Measurements from ENCODE around the gene PATJ.

The PATJ gene

DNA sequence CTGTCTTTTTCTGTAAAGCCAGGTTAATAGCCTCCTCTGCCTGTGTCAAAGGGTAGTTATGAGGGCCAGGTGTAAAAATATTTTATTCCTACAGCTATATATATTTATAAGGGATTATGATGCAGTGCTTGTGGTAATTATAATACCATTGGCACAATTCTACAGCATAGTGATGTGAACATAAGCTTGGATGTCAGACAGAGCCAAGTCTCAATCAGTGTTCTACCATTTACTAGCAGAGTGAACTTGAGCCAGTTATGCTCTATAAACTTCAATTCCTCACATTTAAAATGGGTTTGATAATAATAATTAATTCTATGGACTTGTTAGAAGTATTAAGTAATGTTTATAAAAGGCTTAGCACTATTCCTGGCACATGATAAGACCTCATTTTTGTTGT is 300.9 kb downstream of the PATJ start:
- DNase-seq = no peak

DNA sequence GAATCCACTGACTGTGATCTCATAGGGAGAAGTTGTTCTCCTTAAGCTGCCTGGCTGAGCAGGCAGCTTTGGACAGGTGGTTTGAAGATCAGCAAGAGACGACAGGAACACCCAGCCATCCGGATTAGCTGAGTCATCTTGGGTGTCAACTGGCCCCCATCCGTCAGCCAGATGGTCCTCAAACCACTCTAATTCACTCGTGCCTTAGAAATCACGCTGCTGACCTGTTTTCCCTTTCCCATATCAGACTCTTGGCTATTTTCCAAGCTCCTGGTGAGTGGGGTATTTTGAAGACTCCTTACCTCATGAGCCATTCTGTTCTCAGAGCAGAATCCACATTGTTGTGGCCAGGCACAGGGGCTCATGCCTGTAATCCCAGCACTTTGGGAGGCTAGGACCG is 303.3 kb downstream of the PATJ start:
- no peak for DNase-seq

DNA sequence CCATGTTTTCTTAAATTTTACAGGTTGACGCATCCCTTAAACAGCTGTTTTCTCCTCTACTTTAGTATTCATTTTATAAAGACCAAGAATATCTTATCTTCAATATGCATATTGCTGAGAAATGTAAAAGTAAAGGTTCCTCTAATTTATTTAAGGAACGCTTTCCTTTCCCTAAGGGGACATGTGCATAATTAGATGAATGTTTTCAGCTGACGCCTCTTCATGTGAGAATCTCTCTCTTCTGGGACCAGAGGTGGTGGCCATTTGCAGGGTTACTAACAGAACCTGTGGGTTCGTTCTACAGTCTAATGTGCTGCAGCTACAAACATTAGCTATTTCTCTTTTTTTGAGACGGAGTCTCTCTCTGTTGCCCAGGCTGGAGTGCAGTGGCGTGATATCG is 304.6 kb downstream of the PATJ start:
- no peak for DNase-seq

GRCh38 chr1:62050165-62050564 is 307.9 kb downstream of the PATJ start:
- DNase-seq = no peak

- DNase-seq = no peak
Measured at GRCh38 chr1:62052946-62053345, 310.7 kb downstream of the PATJ start.

DNA sequence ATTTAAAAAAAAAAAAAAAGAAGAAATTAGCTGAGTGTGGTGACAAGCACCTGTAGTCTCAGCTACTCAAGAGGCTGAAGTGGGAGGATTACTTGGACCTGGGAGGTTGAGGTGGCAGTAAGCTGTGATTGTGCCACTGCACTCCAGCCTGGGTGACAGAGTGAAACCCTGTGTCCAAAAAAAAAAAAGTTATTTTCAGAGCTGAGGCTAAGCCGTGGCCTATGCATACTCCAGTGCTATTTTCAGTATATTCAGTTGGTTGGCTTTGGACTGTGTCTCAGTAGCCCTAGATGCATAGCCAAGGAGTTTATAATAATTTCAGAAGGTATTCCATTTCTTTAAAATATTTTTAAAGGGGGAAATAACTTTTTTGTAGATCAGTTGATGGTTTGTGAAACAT is 311.9 kb downstream of the PATJ start:
- no peak for DNase-seq

- no peak for DNase-seq
Measured at GRCh38 chr1:62057230-62057629, 314.9 kb downstream of the PATJ start.

DNA sequence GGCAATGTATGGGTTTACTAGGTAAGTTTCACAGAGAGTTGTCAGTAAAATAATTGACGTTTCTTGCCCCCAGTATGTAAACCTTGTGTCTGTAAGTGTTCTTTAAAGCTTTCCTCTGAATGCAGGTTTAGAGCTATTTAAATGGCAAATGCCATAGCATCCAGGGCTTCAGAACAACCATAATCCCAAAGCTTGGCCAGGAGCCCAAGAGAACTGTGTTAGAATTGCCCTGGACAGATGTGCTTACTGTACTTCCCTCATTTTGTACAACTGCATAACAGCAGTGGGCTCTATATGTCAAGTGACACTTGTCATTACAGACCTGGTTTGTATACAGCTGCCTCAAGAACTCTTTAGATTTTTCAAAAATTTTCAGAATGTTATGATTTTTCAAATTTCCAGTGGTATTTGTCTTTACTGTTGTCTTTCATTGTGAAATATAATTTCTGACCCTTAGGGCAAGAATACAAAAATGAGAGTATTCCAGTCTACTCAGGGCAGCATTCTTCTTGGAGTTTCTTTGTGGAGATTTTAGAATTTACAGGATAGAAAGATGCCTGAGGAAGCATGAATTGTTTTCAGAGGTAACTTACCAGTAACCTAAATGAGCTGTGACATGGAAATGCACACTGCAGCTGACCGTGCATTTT is 315.5 kb downstream of the PATJ start:
- DNase-seq = no peak

GRCh38 chr1:62058956-62059355 is 316.7 kb downstream of the PATJ start:
- DNase-seq = no peak

DNA sequence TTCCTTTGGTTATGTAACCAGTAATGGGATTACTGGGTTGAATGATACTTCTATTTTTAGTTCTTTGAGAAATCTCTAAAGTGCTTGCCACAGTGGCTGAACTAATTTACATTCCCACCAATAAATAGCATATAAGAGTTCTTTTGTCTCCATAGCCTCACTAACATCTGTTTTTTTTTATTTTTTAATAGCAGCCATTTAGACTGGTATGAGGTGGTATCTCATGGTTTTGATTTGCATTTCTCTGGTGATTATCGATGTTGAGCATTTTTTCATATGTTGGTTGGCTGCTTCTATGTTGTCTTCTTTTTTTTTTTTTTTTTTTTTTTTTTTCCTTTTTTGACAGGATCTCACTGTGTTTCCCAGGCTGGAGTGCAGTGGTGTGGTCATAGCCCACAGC is 319.8 kb downstream of the PATJ start:
- DNase-seq = no peak

- DNase-seq = no peak
Measured at GRCh38 chr1:62064829-62065407, 322.6 kb downstream of the PATJ start.

- DNase-seq = no peak
Measured at GRCh38 chr1:62066713-62067112, 324.4 kb downstream of the PATJ start.

- no peak for DNase-seq
Measured at GRCh38 chr1:62068416-62068843, 326.1 kb downstream of the PATJ start.

GRCh38 chr1:62068978-62069377 is 326.7 kb downstream of the PATJ start:
- no peak for DNase-seq

- peak in 1 of 58 donors; percentile 2 for DNase-seq
Measured at GRCh38 chr1:62070384-62071011, 328.2 kb downstream of the PATJ start.

GRCh38 chr1:62071695-62072094 is 329.4 kb downstream of the PATJ start:
- DNase-seq = no peak

DNA sequence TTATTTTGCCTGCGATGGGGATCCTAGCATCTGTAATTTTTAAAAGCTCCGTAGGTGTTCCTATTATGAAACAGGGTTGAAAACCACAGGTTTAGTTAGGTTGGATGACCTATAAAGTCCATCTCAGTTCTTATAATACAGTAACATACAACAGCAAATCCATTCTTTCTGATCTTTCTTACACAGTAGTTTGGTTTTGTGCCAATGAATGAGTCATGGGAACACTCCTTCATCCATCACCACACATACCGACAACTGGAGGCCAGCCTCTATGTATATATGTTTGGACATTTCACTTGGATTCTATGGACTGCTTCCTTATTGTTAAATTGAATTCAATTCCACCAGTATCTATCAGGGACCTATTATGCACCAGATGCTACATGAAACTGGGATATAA is 334.0 kb downstream of the PATJ start:
- no peak for DNase-seq

- peak in 2 of 58 donors; percentile 0 to 4 for DNase-seq
Measured at GRCh38 chr1:62077821-62078220, 335.5 kb downstream of the PATJ start.

GRCh38 chr1:62082456-62083363 is 340.4 kb downstream of the PATJ start:
- DNase-seq = peak in 17 of 58 donors; percentile 1 to 51 (median 5)

DNA sequence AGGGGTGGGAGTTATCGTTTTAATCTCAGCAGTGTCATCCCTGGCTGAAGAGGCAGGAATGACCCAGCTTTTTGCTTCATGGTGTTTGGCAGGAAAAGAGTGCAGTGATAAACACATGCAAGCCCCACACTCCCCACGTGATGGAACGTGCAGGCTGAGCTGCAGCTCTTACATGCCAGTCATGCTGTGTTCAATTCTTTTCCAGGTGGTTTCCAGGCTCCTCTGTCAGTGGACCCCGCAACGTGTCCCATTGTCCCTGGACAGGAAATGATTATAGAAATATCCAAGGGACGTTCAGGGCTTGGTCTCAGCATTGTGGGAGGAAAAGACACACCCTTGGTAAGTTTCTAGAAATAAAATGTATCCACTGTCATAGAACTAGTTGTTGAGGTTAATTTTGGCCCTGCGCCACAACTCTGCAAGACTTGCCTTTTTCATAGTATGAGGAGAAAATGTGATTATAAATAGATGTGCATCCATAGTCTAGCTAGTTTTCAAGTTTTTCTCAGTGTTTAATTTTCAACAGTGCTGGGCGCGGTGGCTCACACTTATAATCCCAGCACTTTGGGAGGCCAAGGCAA is 342.1 kb downstream of the PATJ start:
- peak in 10 of 58 donors; percentile 2 to 39 (median 6) for DNase-seq

DNA sequence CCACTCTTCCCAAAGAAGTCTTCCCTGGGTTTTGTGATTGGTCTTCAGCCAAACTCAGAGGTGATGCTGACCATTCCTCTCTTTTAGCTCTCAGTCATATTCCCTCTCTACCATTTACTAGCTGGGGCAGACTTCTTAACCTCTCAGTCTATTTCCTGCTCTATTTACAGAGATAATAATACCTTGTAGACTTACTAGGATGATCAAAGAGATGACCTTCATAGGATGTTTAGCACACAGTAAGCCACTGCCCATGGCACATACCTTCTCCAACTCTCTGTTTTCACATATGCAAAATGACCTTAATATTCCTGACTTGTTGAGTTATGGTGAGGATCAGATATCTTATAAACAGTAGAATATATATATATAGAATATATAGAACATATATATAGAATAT is 346.2 kb downstream of the PATJ start:
- no peak for DNase-seq

- DNase-seq = no peak
Measured at GRCh38 chr1:62089570-62089969, 347.3 kb downstream of the PATJ start.
